Hepatocyte (in vitro differentiated cells): ENCODE data around the gene TUT7.

ENCODE experiments used
- EZH2 ChIP-seq: fragments of 200-600 bp; sonication (generic); IDR thresholded peaks from 2 replicates; pipeline ENCODE4 v1.6.1; 2016; ENCODE audit warnings: antibody characterized with exemption, mild to moderate bottlenecking, borderline replicate concordance
- TF ChIP-seq, protein P1 (sequence below): fragments of 200-600 bp; sonication (generic); IDR thresholded peaks from 2 replicates; pipeline ENCODE4 v1.5.1; 2016; ENCODE audit warnings: antibody characterized with exemption, mild to moderate bottlenecking; ENCODE audit not compliant: poor library complexity

DNA sequence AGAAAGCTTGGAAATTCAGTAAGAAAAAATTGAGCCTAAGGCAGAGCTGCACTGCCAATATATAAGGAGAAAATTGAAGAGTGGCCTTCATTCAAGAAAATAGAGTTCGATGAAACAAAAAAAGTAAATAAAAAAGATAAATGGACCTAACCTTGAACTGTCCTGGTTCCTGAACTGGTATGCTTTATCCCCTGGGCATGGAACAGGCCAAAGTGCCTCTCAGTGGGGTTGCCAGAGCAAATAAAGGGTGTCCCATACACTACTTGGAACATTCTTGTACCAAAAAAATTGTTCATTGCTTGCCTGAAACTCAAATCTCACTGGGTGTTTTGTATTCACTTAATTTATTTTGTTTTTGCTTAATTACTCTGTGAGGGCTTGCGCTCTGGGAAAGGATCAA is 42.2 kb upstream of the TUT7 start:
- TF ChIP-seq, protein P1, sequence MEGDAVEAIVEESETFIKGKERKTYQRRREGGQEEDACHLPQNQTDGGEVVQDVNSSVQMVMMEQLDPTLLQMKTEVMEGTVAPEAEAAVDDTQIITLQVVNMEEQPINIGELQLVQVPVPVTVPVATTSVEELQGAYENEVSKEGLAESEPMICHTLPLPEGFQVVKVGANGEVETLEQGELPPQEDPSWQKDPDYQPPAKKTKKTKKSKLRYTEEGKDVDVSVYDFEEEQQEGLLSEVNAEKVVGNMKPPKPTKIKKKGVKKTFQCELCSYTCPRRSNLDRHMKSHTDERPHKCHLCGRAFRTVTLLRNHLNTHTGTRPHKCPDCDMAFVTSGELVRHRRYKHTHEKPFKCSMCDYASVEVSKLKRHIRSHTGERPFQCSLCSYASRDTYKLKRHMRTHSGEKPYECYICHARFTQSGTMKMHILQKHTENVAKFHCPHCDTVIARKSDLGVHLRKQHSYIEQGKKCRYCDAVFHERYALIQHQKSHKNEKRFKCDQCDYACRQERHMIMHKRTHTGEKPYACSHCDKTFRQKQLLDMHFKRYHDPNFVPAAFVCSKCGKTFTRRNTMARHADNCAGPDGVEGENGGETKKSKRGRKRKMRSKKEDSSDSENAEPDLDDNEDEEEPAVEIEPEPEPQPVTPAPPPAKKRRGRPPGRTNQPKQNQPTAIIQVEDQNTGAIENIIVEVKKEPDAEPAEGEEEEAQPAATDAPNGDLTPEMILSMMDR: no peak
- TF ChIP-seq EZH2: no peak
